ENCODE data around the gene IGFBPL1.
A peak's percentile ranks its signal among the peaks of the same experiment; 100 is the strongest.

IGFBPL1 gene

GRCh38 chr9:38423273-38423972 is 831 bp downstream of the IGFBPL1 start:
- TF ChIP-seq CTCF (IDR thresholded peaks at IDR 0.05): no peak

GRCh38 chr9:38422555-38423260 is 1.5 kb downstream of the IGFBPL1 start:
- TF ChIP-seq CTCF (IDR thresholded peaks at IDR 0.05): no peak

- no peak for TF ChIP-seq CTCF (IDR thresholded peaks at IDR 0.05)
Observed at GRCh38 chr9:38421498-38422211, 2.6 kb downstream of the IGFBPL1 start.

GRCh38 chr9:38419181-38419580 is 5.1 kb downstream of the IGFBPL1 start:
- no peak for TF ChIP-seq CTCF (IDR thresholded peaks at IDR 0.05)

GRCh38 chr9:38418366-38418765 is 5.9 kb downstream of the IGFBPL1 start:
- TF ChIP-seq CTCF (IDR thresholded peaks at IDR 0.05): no peak

GRCh38 chr9:38417003-38417945 is 7.0 kb downstream of the IGFBPL1 start:
- TF ChIP-seq CTCF (IDR thresholded peaks at IDR 0.05): peak; percentile 70

GRCh38 chr9:38416461-38416860 is 7.8 kb downstream of the IGFBPL1 start:
- TF ChIP-seq CTCF (IDR thresholded peaks at IDR 0.05): no peak
